Measurements from ENCODE around the gene PCCA. TPM values are rescaled to one million over a fixed set of nuclear protein-coding genes. Genes with fewer than 3 reads are reported as not detected.
"Not testable (repeated sequence)": the region's sequence is repeated elsewhere in the genome, so short reads cannot be mapped to it uniquely, and the experiment has no call there.

The PCCA gene, protein sequence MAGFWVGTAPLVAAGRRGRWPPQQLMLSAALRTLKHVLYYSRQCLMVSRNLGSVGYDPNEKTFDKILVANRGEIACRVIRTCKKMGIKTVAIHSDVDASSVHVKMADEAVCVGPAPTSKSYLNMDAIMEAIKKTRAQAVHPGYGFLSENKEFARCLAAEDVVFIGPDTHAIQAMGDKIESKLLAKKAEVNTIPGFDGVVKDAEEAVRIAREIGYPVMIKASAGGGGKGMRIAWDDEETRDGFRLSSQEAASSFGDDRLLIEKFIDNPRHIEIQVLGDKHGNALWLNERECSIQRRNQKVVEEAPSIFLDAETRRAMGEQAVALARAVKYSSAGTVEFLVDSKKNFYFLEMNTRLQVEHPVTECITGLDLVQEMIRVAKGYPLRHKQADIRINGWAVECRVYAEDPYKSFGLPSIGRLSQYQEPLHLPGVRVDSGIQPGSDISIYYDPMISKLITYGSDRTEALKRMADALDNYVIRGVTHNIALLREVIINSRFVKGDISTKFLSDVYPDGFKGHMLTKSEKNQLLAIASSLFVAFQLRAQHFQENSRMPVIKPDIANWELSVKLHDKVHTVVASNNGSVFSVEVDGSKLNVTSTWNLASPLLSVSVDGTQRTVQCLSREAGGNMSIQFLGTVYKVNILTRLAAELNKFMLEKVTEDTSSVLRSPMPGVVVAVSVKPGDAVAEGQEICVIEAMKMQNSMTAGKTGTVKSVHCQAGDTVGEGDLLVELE
- total RNA-seq = 7.7 and 8.0 TPM in 2 replicates

DNA sequence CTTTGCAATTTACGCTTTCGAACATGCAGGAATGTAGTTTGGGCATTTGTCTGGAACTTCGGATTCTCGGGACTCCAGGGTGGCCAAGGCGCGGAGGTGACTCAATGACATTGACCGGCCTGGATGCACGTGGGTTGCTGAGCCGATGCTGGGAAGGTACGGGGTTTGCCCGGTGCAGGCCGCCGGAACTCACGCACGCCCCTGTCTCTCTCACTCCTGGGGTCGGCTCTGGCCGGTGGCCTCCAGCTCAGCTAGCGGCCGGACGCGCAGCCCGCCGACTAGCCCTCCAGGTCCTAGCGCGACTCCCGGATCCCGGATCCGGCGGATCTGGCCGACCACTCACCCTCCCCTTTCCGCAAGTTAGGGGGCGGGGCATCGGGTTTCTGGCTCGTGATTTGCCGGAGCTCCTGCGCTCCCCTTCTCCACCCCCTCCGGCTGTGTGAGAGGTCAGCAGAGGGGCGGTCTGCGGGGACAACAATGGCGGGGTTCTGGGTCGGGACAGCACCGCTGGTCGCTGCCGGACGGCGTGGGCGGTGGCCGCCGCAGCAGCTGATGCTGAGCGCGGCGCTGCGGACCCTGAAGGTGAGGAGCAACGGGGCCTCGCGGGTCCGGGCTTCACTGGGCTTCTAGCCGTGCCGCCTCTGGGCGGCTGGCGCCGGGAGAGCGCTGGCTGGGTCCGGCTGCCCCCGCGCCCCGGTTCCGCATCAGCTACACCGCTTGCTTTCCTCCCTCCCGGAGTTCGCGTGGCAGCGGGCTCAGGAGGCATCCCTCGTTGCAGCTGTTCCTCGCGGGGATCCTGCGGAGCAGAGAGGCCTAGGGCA is at the start of gene PCCA:
Gene PCCA (plus strand): TSS at position 450 of the 821 bp plus-strand sequence. CDS start 28 bp downstream, at position 478.
- intact Hi-C loops (cut with micrococcal nuclease) = loop anchor here (1.0 to 5.0 kb wide), 3 partner anchors 113 to 432 kb away; no protein-coding TSS in a partner anchor

DNA sequence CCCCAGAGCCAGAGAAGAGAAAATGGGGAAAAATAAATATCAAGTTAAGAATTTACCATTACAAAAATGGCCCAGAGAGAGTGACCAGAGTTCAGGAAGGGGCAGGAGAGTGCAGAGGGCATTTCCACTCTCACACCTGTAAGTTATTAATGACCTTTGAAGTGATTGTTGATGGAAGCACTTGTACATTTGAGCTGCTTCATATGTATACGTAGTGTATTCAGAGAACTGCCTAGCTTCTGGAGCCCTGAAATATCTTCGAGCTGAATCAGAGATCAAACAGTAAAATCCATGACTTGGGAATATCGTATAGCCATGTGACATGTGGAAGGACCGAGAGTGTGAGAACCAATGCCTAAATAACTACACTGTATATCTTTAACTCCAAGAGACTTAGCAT is 49.2 kb upstream of the PCCA start:
- intact Hi-C loops (cut with micrococcal nuclease) = loop anchor here (5.0 kb wide), 1 partner anchor 198 kb away; no protein-coding TSS in a partner anchor

DNA sequence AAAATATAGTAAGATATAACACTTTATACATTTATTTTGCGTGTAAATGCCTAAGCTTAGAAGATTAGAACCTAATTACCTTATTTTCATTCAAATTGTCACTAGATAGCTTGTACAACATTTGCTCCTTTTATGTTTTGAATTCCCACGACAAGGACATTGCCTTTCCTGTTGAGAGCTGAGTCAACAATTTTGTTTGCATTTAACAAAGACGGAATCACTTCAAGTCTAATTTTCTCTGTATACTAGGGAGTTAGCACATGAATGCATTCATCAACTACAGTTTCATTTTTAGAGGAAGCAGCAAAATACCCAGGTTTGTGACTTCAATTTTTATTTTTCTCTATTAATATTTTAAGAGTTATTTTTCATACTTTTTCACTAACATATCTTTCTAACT is 48.7 kb upstream of the PCCA start:
- intact Hi-C loops (cut with micrococcal nuclease) = loop anchor here (5.0 kb wide), 1 partner anchor 197 kb away; no protein-coding TSS in a partner anchor

DNA sequence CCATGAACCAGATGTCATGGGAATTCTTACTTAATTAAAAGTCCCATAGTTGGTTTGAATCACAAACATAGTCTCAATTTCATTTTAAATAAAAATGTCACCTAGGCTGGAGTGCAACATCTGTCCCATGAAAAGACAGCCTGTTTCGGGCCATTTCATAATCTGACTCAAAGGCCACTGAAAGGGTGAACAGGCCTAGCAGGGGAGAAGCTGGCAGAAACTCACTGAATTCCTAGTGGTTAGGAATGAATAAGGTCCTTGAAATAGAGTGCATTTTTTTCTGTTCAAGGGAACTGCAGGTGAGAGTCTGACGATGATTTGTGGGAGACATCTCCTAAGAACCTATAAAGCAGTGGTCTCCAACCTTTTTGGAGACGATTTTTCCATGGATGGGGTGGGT is 44.0 kb upstream of the PCCA start:
- intact Hi-C loops (cut with micrococcal nuclease) = loop anchor here (5.0 kb wide), 1 partner anchor 192 kb away; no protein-coding TSS in a partner anchor

DNA sequence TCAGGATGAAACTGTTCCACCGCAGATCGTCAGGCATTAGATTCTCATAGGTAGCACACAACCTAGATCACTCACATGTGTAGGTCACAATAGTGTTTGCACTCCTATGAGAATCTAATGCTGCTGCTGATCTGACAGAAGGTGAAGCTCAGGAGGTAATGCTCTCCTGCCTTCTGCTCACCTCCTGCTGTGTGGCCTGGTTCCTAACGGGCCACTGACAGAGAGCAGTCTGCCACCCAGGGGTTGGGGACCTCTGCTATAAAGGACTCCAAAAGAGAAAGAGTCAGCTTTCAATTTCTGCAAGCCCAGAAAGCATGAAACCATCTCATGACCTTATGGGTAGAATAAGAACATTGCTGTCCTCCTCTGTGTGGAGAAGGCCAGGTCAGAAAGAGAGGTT is 43.5 kb upstream of the PCCA start:
- intact Hi-C loops (cut with micrococcal nuclease) = no loop called here

DNA sequence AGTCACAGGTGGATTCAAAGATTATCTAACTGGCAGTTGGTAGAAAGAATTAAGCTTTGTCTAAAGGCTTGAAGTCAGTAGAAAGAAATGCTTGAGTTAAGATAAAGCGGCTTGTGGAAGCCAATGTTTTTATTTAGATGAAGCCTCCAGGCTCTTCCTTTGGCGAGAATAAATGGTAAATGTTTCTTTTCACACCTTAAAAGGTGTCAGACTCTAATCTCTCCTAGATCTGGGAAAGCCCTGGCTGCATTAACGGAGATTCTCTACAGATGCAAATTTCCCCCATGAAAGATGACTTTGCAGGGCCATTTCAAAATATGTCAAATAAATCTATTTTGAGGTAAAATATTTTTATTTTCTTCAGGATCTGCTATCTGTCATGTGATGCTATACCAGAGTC is 37.8 kb upstream of the PCCA start:
- intact Hi-C loops (cut with micrococcal nuclease) = no loop called here

DNA sequence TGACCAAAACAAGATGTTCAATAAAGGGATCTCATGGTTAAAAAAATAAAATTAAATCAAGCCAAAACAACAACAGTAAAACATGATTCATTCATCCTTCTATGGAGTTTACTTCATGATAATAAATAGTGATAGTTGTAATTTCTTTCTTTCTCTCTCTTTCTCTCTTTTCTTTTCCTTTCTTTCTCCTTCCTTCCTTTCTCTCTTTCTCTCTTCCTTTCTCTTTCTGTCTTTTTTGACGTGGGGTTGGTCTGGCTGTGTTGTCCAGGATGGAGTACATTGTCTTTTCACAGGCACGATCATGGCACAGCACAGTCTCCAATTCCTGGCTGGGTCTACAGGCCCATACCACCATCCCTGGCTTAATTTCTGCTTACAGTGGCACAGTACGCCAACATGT is 29.1 kb upstream of the PCCA start:
- intact Hi-C loops (cut with micrococcal nuclease) = no loop called here

DNA sequence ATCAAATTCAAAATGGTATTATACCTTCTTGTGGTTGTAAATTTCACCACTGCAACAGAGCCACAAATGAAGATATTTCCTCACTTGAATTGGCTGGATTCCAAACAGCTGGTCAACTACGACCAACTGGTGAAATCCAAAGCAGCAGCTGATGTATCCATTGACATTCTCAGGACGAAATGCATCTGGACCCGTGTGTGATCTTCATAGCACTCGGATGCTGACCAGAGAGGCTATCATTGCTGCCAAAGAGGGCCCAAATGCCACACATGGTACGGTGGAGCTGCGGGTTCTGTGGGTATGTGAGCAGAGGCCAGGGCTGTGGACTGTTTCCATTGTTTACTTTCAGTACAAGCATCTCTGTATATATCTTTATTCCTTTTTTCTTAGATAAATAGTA is 25.6 kb upstream of the PCCA start:
- intact Hi-C loops (cut with micrococcal nuclease) = no loop called here

DNA sequence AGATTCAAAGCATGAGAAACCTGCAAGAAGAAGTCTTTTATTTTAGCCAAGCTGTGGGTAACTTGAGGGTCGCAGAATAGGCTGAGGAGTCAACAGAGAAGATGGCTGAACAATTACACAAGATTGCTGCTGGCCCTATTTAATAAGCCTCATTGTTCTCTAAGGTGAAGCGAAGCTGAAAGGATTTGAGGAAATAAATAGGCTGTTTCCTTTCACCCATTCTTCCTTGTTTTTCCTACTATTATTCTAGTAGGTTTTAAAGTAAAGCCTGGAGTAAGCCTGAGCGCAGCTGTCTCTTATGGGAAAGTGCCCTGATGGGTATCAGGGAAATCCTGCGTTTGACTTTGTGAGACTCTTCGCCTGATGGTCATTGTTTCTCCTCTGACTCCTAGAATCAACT is 25.0 kb upstream of the PCCA start:
- intact Hi-C loops (cut with micrococcal nuclease) = no loop called here

DNA sequence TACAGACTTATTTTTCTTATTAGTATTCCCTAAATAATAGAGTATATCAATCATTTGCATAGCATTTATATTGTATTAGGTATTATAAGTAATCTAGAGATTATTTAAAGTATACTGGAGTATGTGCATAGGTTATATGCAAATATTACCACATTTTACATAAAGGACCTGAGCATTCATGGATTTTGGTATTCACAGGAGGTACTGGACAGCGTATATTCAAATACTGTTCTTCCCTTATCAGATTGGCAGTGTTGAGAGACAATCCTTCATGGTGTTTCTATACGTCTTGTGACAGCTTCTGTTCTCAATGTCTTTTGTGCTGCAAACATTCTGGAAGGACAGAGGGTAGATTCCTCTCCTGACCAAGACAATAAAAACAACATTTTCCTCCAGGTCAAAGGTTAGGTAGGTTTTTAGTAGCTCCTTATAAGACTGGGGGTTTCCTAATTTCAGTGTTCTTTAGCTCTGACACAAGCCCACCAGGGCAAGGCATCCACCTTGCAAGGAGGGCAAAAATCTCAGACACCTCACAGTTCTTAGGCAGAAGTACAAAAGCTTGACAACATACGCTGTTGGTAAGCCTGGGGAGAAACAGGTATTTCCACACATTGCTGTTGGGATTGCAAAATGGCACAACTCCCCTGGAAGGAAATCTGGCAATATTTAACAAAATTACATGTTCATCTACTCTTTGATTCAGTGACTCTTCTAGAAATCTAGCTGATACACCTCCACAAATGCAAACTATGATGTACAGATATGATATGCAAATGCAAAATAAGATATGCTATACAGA is 20.6 kb upstream of the PCCA start:
- intact Hi-C loops (cut with micrococcal nuclease) = no loop called here

DNA sequence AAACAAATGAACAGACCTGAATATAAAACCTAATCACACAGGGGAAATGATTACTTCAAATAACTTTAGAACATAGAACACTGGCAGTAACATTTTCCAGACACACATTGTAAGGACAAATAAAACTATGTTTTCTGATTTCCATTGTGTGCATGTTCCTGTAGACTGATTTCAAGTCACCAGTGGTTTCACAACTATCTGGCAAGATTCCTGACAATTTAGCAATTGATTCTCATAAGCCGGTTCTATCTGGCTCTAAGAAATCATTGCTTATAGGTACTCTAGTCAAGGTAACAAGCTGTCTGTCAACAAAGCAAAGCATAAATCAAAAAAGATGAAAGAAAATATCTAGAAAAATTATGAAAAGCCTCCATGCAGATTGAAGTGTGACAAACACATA is 19.6 kb upstream of the PCCA start:
- intact Hi-C loops (cut with micrococcal nuclease) = no loop called here

DNA sequence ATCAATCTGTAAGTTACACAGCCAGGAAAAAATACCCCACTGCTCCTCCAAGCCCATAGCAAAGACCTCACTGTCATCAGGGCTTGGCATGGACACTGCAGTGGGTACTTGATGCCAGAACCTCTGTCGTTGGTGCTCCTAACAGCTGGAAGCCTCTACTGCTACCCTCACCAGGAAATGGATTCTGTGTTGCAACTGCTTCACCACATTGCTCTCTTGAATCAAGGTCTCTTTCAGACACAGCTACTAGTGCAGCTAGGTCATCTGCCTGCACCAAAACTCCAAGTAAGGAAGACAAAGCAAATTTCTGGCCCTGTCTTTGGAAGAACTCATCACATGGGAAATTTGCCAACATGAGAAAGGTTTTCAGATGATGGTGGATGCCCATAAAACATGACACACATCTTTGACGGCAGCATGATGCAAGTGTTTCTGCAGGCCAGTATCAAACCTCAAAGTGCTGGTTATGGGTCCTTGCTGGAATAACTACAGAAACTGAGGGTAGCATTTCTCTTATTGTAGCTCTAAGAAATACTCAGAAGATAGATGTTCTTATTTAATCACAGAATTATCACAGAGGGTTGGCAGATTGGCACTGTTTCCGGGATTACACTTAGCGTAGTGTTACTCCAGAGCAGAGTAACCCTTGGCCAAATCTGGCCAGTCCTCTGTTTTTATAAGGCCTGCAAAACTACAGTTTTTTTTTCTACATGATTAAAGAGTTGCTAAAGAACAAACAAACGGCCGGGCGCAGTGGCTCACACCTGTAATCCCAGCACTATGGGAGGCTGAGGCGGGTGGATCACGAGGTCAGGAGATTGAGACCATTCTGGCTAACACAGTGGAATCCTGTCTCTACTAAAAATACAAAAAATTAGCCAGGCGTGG is 12.9 kb upstream of the PCCA start:
- intact Hi-C loops (cut with micrococcal nuclease) = no loop called here

DNA sequence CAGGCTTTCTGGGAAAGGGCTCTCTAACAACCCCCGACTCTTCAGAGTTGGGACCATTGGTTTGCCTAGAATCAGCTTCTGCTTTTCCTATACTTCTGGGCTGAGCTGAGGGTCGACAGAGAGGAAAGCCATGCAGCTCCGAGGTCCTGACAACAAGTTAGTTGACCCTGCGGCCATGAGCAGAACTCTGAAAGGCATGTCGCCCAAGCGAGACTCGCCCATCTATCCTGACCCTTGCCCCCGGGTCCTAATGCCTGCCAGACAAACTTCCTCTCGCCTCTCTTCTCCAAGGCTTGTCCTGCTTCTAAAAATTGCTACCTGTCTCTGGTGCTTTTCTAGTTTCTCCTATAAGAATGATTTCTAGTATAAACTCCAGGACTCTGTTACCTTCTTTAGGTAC is 9.9 kb upstream of the PCCA start:
- intact Hi-C loops (cut with micrococcal nuclease) = not testable (repeated sequence)

DNA sequence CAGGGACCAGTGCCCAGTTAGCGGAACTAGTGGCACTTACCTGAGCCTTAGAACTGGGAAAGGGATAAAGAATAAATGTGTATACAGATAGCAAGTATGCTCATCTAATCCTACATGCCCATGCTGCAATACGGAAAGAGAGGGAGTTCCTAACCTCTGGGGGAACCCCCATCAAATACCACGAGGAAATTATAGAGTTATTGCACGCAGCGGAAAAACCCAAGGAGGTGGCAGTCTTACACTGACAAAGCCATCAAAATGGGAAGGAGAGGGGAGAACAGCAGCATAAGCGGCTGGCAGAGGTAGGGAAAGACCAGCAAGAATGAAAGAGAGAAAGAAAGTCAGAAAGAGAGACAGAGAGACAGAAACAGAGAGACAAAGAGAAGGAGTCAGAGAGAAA is 5.5 kb upstream of the PCCA start:
- intact Hi-C loops (cut with micrococcal nuclease) = not testable (repeated sequence)

DNA sequence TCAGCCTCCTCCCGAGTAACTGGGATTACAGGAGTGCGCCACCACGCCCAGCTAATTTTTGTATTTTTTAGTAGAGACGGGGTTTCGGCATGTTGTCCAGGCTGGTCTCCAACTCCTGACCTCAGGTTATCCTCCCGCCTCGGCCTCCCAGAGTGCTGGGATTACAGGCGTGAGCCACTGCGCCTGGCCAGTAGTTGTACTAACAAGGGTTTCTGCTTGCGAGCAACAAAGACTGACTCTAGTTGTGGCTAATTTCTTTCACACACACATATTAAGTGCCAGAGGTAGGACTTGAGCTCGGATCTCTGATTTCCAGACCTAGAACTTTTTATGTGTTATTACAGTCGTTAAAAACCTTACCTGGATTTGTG is 635 bp upstream of the PCCA start:
- intact Hi-C loops (cut with micrococcal nuclease) = loop anchor here (1.0 to 5.0 kb wide), 3 partner anchors 114 to 431 kb away; no protein-coding TSS in a partner anchor

DNA sequence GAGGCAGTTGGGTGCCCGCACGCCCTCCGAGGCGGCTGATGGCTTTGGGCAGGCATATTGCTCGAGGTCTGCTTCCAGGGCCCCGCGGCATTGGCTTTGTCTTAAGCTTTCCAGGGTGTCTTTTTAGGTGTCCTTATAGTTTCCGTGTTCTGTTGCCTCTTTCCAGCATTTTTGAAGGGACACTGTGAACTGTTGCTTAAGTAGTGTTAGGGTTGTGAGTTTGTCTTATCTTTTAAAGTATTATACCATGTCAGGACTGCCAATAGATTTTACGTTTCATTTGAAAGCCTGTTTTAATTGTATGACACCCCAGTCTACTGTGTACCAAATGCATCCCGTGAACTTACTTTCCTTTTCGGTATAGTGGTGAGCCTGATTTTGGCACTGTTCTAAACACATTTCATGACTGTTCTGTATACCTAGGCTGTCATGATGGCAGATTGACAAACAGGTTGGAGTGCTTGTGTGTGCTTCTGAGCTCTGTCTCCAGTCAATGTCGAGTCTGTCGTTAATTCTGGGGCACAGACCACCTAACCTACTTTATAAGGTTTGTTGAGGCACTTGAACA is 656 bp downstream of the PCCA start:
- intact Hi-C loops (cut with micrococcal nuclease) = loop anchor here (5.0 kb wide), 2 partner anchors 113 to 432 kb away; no protein-coding TSS in a partner anchor

DNA sequence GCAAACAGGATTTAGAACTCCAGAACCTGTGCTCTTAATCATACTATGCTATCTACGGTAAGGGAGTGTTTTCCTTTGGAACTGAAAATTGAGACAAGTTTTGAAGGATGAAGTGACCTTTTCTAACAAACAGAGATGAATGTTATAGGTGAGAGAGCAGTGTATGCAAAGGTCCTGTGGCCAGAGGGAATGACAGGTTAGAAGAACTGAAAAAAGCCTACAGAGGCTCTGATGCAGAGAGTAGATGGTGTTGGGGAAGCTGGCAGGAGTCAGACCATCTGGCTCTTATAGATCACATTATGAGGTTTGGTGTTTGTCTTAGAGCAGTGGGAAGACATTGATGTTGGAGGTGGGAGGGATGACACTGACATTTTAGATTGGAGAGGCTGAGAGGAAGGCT is 2.0 kb downstream of the PCCA start:
- intact Hi-C loops (cut with micrococcal nuclease) = no loop called here

DNA sequence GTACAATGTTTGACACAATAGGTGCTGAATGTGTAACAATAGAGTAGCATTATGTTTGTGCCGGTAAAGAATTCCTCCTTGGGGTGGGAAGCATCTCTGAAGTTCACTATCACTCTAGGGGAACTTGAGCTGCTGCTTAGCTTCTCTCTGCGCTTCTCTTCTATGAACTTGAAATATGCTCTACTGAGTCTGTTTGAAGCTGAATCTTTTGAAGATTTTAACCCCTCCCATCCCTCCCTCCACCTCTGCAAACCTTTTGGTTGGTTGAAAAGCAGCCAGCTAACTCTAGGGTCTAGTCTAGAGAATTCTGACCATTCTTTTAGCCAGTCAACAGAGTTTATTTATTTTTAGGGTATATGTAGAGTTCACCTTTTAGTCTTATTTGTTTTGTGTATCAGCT is 2.5 kb downstream of the PCCA start:
- intact Hi-C loops (cut with micrococcal nuclease) = no loop called here

DNA sequence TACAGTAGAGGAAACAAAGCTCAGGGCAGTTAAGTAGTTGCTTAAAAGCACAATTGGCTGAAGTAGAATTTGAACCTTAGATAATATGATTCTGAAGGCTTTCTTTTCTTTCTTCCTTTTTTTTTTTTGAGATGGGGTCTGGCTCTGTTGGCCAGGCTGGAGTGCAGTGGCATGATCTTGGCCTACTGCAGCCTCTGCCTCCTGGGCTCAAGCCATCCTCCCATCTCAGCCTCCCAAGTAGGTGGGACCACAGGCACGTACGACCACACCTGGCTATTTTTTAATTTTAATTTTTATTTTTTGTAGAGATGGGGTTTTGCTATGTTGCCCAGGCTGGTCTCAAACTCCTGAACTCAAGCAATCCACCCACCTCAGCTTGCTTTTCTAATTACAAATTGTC is 3.4 kb downstream of the PCCA start:
- intact Hi-C loops (cut with micrococcal nuclease) = not testable (repeated sequence)

Measured in T-helper 2 cell treated with Interferon-gamma antibody and Interleukin-4, amounts not matched to agents 100 ng/mL and 5 ng/mL, for 36 hours (primary cell).